ENCODE results near the gene IDE.

The IDE gene

DNA sequence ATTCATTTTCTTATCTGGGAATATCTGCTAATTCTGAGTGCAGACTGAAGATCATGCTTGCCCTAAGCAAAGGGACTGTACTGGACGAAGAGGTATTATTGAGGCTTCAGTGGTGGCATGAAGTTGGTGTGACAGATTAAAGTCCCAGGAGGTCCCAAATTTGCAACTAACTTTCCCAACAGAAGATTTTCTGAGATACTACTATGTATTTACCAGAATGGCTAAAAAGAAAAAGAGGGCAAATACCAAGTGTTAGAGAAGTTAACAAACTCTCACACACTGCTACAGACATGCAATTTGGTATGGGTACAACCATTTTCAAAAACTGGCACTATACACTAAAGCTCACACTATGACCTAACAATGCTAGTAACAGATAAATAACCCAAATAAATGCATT is 28.3 kb downstream of the IDE start:
- no peak for DNase-seq (ENCODE audit: low read depth)
- no peak overlapping the region for H3K4me3 ChIP-seq (ENCODE audit: control insufficient read depth, low read depth, low read length)
- TF ChIP-seq, protein P1, sequence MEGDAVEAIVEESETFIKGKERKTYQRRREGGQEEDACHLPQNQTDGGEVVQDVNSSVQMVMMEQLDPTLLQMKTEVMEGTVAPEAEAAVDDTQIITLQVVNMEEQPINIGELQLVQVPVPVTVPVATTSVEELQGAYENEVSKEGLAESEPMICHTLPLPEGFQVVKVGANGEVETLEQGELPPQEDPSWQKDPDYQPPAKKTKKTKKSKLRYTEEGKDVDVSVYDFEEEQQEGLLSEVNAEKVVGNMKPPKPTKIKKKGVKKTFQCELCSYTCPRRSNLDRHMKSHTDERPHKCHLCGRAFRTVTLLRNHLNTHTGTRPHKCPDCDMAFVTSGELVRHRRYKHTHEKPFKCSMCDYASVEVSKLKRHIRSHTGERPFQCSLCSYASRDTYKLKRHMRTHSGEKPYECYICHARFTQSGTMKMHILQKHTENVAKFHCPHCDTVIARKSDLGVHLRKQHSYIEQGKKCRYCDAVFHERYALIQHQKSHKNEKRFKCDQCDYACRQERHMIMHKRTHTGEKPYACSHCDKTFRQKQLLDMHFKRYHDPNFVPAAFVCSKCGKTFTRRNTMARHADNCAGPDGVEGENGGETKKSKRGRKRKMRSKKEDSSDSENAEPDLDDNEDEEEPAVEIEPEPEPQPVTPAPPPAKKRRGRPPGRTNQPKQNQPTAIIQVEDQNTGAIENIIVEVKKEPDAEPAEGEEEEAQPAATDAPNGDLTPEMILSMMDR (IDR thresholded peaks at IDR 0.05; ENCODE audit: control insufficient read depth, insufficient read depth, low read depth, low read length, missing control alignments), result no peak

DNA sequence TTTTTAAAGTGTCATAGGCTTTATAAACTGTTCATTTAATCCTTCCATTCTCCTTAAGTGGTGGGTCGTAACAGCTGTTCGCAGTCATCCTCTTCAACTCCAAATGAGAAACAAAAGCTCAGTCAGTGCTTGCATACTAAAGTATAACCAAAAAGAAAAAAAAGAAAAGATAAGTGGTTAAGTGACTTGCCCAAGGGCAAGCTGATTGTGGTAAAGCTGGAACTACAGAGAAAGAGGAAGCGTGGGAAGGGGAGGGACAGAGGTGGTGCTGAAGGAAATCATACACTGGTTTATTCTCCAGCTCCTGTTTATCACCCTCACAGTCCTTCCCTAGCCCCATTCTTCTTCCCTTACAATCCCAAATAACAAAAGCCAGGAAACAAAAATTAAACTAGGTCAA is 29.6 kb downstream of the IDE start:
- peak; percentile 5 for DNase-seq (ENCODE audit: low read depth)
- H3K4me3 ChIP-seq (ENCODE audit: control insufficient read depth, low read depth, low read length), result no peak overlapping the region
- TF ChIP-seq, protein P1 (IDR thresholded peaks at IDR 0.05; ENCODE audit: control insufficient read depth, insufficient read depth, low read depth, low read length, missing control alignments), result no peak

DNA sequence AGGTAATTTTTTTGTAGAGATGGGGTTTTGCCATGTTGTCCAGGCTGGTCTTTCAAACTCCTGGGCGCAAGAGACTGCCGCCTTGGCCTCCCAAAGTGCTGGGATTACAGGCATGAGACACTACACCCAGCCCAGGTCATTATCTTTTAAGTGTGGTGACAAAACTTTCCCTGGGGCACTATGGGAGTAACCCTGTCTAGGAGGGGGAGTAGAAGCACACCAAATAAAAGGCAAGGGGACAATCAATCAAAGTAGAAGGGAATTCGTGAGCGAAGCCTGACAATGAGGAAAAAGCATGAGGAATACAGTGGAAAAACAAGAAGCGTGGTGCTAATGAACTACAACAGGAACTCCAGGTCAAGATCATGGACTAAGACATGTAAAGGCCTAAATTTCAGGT is 31.4 kb downstream of the IDE start:
- H3K4me3 ChIP-seq (ENCODE audit: control insufficient read depth, low read depth, low read length), result no peak overlapping the region
- DNase-seq (ENCODE audit: low read depth), result no peak

GRCh38 chr10:92541583-92541982 is 32.3 kb downstream of the IDE start:
- no peak for DNase-seq (ENCODE audit: low read depth)
- H3K4me3 ChIP-seq (ENCODE audit: control insufficient read depth, low read depth, low read length), result no peak overlapping the region
- TF ChIP-seq, protein P1 (IDR thresholded peaks at IDR 0.05; ENCODE audit: control insufficient read depth, insufficient read depth, low read depth, low read length, missing control alignments), result no peak

More for the DNA sequence above, 31.4 kb downstream of the IDE start:
- TF ChIP-seq, protein P1 (IDR thresholded peaks at IDR 0.05; ENCODE audit: control insufficient read depth, insufficient read depth, low read depth, low read length, missing control alignments), result no peak

DNA sequence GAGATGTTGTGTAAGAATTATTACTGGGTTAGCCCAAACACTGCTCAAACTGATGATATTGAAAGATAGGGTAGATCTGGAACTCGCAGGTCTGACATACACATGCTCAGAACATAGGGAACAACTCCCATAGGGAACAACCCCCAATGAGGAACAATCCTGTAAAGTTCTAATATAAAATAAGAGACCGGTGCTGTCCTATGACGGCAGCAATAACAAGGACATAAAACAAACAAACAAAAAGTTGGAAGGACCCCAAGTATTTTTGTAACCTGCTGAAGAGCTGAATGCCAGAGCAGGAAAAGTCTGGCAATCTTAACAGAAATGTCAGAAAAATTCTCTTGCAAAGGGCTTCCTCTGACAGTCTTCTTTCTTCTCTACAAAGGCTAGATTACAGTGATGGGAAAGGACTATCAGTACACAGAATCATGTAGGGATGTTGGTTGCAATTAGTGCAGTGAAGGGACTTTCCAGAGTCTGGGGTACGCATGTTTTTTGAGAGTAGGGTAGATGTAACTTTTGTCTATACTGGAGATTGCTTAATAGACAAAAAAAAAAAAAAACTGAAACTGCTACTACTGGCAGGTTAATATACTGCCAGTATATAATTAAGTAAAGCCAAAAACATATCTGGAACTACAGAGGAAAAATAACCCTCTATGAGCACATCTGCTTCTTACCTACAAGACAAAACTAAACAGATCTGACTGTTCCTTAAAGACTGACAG is 35.5 kb downstream of the IDE start:
- TF ChIP-seq, protein P1 (IDR thresholded peaks at IDR 0.05; ENCODE audit: control insufficient read depth, insufficient read depth, low read depth, low read length, missing control alignments), result no peak
- no peak for DNase-seq (ENCODE audit: low read depth)
- H3K4me3 ChIP-seq (ENCODE audit: control insufficient read depth, low read depth, low read length), result no peak overlapping the region

DNA sequence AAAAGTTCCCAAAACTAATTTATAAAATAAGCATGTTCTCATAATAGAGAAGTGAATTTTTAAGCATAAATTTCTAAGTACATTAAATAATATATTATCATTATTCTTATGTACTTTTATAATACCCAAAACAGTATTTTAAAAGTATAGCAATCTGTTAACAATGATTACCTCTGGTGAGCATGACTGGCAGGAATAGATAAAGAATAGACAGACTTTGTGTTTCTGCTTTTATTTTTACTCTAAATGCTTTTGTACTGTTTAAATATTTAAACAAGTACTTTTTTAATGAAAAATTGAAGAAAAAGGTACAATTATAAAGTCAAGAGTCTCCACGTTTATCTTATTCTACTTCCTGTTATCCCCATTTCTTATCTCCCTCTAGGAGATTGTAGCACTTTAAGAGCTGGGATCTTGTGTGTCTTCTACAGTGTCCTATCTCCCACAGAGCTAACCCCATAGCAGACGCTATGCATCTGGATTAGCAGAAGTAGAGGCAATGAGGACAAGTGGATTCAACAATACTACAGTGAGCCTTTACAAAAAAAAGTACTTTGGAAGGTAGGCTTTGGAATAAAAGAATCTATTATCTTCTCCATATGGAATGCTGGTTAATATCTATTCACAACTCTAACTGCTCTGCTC is 42.9 kb downstream of the IDE start:
- TF ChIP-seq, protein P1 (IDR thresholded peaks at IDR 0.05; ENCODE audit: control insufficient read depth, insufficient read depth, low read depth, low read length, missing control alignments), result no peak
- H3K4me3 ChIP-seq (ENCODE audit: control insufficient read depth, low read depth, low read length), result no peak overlapping the region
- DNase-seq (ENCODE audit: low read depth), result no peak
